GM21390 (cell line): ENCODE data around the gene CD46.
"Not testable (repeated sequence)": the region's sequence is repeated elsewhere in the genome, so short reads cannot be mapped to it uniquely, and the experiment has no call there.

Experiments
- ATAC-seq: cut with Tn5 transposase; IDR thresholded peaks from one replicate; pipeline ENCODE4 v1.9.1; 2021; ENCODE audit not compliant: unreplicated experiment

CD46 gene

GRCh38 chr1:207751790-207752455 is at the start of gene CD46:
CD46 (plus strand) TSS chr1:207752054; CDS start chr1:207752213, 159 bp downstream.
- ATAC-seq, result peak; percentile 93

- no peak for ATAC-seq
Observed at GRCh38 chr1:207702317-207702716, 49.5 kb upstream of the CD46 start.

GRCh38 chr1:207703712-207704111 is 48.1 kb upstream of the CD46 start:
- ATAC-seq, result no peak

- not testable (repeated sequence) for ATAC-seq
Observed at GRCh38 chr1:207708004-207708403, 43.9 kb upstream of the CD46 start.

- no peak for ATAC-seq
Observed at GRCh38 chr1:207711285-207711684, 40.6 kb upstream of the CD46 start.

GRCh38 chr1:207712701-207713100 is 39.2 kb upstream of the CD46 start:
- not testable (repeated sequence) for ATAC-seq

- no peak for ATAC-seq
Observed at GRCh38 chr1:207713529-207713928, 38.3 kb upstream of the CD46 start.

GRCh38 chr1:207719234-207719633 is 32.6 kb upstream of the CD46 start:
- ATAC-seq, result no peak

- not testable (repeated sequence) for ATAC-seq
Observed at GRCh38 chr1:207728200-207728858, 23.5 kb upstream of the CD46 start.

GRCh38 chr1:207737503-207738157 is 14.2 kb upstream of the CD46 start:
- not testable (repeated sequence) for ATAC-seq

GRCh38 chr1:207738158-207738659 is 13.6 kb upstream of the CD46 start:
- ATAC-seq, result not testable (repeated sequence)

- no peak for ATAC-seq
Observed at GRCh38 chr1:207740207-207740606, 11.6 kb upstream of the CD46 start.

- no peak for ATAC-seq
Observed at GRCh38 chr1:207742850-207743555, 8.9 kb upstream of the CD46 start.

GRCh38 chr1:207744000-207744534 is 7.8 kb upstream of the CD46 start:
- ATAC-seq, result no peak

GRCh38 chr1:207745285-207745684 is 6.6 kb upstream of the CD46 start:
- ATAC-seq, result no peak

- ATAC-seq, result no peak
Observed at GRCh38 chr1:207745839-207746767, 5.8 kb upstream of the CD46 start.

- no peak for ATAC-seq
Observed at GRCh38 chr1:207747627-207748492, 4.0 kb upstream of the CD46 start.

- ATAC-seq, result no peak
Observed at GRCh38 chr1:207748737-207749528, 2.9 kb upstream of the CD46 start.
